HG03103 (cell line): ENCODE results near the gene TOB1.

Experiments used
- ATAC-seq: cut with Tn5 transposase; IDR thresholded peaks from one replicate; pipeline ENCODE4 v1.9.1; 2021; ENCODE audit warnings: low read depth; ENCODE audit not compliant: unreplicated experiment

Gene TOB1

DNA sequence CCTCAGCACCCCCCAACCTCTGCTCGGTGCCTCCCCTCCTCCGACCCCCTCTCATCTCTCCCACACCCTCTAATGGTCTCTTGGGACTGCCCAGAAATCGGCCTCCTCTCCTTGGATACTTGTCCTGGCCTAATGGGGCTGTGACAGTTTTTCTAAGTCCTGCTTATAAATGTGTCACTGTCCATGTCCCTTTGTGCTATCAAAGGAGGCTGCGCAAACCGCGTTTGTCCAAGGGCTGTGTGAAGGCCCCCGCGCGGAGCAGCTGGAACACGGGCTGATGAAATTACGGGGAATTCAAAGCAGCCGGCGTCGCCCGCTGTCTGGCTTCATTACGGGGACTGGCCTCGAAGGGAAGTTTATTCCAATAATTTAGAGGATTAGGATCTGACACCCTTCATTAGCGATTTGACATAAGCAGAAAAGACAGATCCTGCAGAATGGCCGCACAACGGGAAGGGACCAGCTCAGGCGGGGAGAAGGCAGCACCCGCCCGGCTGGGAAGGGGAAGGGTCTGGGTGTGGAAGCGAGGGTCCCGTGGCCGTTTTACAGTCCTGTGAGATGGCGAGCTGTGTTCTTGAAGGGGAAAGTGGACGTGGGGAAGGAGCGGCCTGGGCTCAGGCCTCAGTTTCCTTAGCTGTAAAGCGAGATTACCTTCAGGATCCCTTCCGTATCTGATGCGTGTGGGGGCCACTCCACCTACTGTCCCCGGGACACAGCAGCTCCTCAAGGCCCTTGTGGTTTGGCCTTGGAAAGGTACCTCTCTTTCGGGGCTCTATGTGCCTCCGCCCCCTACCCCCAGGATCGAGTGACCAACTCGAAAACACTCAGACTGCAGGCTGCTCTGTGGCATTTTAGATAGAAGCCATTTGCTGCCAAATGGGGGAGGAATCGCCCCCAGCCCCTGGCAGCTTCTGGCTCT is 32.4 kb downstream of the TOB1 start:
- no peak for ATAC-seq

DNA sequence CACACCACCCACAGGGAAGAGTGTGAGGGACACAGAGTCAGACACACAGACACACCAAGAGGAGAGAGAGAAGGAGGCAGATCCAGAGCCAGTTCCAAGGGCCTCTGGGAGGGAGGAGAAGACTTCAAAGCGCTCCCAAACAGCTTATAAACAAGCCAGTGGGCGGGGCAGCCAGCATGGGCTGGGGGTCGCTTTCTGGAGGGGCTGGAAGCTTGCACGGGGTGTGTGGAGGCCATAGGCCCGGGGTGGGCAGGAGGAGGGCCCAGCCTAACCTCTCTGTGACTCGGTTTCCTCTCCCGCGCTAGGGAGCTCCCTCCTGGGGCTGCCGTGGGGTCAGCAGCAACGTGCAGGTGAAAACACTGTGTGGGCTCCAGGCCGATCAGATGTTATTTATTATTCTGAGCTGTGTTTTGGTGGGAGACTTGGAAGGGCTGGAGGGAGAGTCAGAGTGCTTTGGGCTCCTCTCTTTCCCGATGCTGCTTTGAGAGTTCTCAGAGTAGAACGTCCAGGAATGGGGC is 33.2 kb downstream of the TOB1 start:
- ATAC-seq, result no peak

DNA sequence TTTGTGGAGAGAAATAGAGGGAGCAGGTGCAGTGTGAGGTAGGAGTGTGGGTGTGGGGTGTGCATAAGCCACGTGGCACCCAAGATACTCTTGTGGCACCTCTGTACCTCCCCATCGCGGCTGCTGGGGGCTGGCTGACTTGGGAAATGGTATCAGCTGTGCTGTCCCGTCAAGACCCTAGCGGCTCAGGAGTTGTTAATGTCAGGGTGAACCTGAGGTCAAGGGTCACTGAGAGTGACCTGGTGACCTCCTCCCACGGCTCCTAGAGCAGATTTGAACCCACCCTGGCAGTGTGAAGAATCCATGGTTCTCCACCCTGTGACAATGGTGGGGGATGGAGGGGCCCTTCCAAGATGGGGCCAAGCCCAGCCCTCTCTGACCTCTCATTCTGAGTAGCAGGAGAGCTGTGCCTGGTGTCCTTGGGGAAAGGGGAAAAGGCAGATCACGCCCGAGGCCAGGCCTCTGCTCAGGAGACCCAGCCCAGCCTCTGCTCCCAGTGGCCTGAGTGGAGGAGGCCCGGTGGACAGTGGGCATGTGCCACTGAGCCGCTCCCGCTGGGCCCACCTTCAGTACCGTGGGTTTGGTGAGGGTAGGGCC is 33.8 kb downstream of the TOB1 start:
- no peak for ATAC-seq

DNA sequence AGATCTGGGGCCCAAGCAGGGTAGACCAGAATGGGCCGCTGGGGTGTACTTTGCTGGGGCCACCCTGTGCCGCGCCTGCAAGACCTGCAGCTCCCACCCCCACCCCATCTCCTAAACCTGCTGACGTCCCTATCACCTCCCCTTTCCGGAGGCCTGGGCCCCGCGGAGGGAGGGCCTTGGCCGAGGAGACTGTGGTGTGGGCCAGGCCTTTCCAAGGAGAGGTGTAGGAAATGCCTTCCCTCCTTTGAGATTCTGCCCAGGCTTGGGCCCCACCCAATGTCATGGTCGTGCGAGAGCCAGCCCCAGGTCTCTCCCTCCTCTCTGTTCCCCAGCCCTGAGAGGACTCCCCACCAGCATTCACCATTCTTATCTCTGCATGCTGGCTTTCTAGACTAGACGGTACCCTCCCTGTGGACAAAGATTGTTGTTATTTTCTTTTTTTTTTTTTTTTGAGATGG is 34.7 kb downstream of the TOB1 start:
- no peak for ATAC-seq

DNA sequence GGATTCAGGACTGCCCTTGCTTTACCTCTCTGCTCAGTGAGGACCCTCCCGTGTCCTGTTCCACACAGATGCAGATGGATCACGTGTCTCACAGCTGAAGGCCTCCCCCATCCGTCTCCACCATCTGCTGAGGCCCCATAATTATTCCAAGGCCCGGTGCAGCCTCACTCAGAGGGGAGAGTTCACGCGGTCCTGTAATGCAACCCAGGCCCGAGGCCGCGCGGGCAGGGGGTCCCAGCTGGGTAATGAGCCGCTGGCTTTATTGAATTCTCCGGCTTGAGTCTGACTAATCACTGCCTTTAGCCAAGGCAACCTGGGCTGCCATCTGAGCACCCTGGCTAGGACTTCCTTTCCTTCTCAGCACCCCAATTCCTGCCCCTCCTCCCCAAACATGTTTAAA is 35.2 kb downstream of the TOB1 start:
- ATAC-seq, result no peak

DNA sequence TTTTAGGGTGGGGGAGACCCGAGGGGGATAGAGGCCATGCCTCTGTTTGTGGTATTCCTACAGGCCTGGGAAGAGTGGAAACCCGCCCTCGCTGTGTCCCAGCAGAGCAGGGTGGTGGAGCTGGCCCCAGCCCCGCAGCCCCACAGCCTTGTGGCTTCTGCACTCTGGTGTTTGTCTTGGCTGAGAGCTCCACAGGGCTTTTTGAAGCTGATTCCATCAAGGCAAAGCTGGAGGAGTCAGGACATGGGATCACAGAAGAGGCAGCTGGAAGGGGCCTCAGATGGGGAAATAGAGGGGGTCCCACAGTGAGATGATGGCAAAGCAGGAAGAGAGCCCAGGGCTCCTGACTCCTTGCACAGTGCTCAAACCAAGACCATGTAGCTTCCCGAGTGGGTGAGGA is 35.8 kb downstream of the TOB1 start:
- ATAC-seq, result no peak

DNA sequence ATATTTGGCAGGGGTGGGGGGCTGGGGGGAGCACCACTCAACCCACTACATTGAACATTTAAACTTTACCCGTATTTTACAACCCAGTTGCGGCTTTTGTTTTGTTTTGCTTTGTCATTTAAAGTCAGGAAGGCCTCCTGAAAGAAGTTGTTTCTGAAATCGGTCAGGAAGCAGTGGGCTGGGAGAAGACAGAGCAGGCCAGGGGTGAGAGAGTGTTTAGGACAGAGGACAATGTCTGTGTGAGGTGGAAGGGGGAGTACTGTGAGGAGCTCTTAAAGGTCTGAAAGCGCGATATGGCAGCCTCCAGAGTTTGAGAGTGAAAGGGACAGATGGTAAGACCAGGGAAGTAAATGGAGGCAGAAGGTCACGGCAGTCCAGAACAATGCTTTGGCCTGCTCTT is 36.8 kb downstream of the TOB1 start:
- ATAC-seq, result no peak

DNA sequence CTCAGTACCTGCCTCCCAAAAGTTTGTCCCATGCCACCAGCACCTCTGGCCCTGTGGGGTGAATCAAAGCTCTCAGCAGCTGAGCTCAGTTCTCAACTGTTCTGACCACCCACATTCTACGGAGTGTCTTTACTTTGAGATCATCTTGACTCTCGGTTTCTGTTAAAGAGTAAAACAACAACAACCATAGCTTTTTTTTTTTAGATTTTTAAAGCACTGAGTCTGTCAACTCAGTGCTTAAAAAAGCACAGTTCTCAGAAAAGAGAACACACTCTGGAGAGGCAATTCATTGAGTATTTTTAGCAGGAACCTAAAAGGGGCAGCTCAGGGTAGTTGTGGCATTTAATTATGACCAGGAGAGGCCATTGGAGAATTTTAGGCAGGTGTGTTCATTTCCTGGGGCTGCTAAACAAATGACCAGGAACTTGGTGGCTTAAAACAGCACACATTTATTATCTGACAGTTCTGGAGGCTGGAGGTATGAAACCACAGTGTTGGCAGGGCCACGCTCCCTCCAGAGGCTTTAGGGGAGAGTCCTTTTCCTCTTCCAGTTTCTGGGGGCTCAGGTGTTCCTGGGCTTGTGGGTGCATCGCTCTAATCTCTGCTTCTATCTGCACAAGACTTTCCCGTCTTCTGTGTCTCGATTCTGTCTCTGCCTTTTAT is 37.5 kb downstream of the TOB1 start:
- ATAC-seq, result no peak

DNA sequence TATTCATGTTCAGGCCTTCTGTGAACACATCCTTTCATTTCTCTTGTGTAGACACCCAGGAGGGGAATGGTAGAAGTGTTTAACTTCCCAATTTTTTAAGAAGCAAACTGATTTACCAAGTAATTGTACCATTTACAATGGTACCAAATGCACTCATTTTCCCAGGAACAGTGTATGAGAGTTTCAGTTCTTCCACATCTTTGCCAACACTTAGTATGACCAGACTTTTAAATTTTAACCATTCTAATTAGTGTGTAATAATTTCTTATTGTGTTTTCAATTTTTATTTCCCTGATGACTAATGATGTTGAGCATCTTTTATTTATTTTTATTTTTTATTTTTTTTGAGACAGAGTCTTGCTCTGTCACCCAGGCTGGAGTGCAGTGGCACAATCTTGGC is 41.0 kb downstream of the TOB1 start:
- no peak for ATAC-seq

DNA sequence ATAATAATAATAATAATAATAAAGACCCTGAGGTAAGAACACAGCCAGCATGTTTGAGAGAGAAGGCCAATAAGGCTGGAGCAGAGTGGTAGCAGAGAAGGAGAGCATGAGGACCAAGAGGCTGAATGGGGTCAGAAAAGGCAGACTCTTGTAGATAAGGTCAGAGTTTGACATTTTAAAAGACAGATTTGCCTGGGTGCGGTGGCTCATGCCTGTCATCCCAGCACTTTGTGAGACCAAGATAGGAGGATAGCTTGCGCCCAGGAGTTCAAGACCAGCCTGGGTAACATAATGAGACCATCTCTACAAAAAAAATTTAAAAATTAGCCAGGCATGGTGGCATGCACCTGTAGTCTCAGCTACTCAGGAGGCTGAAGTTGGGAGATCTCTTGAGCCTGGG is 41.7 kb downstream of the TOB1 start:
- ATAC-seq, result no peak

DNA sequence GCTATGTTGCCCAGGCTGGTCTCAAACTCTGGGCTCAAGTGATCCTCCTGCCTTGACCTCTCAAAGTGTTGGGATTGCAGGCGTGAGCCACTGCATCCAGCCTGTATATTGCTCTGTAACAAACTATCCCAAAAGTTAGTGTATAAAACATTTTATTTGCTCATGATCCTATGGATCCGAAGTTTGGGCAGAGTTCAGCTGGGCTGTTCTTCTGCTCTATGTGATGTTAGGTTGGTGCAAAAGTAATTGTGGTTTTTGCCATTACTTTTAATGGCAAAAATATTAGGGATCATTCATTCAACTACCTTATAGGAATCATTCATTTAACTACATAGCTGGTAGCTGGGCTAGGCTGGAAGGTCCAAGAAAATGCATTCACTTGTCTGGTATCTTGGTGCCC is 43.6 kb downstream of the TOB1 start:
- no peak for ATAC-seq

DNA sequence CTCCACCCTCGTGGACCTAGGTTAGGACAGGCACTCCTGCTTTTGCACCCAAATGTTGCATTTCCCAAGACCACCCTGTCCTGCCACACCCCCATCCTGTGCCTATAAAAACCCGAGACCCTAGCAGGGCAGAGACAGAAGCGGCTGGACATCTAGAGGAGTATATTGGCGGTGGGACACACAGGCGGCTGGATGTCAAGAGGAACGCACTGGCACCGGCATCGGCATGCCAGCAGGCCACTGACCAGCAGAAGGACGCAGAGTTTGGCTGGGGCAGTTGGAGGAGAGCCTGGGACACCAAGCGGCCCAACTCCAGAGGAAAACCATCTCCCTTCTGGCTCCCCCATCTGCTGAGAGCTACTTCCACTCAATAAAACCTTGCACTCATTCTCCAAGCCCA is 45.5 kb downstream of the TOB1 start:
- ATAC-seq, result no peak

DNA sequence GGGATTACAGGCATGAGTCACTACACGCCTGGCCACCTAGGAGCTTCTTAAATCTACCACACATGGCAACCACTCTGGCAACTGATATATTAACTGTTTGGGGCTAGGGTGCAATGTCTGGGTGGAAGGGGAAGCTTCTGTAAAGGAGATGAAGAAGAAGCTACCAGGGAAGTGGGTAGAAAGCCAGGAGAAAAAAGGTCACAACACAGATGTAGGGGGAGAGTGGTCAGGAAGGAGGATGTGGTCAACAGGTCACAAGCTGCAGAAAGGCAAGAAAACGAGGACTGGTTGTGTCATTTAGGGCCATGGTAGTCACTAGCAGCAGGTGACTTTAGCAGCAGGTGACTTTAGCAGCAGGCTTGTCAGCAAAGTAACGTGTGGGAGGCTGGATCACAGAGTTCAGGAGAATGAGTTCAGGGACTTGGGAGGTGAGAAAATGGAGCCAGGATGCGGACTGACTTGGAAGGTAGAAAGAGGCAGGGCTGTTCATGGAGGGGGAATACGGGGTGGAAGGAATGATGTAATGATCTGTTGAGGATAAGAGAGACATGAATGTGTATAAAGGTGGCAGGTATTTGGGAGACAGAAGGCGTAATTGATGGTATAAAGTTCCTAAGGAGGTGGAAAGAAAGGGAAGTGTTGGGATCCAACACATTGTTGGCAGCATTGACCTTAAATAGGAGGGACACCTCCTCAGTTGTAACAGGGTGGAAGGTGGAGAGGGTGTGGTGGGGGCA is 47.1 kb downstream of the TOB1 start:
- ATAC-seq, result no peak

DNA sequence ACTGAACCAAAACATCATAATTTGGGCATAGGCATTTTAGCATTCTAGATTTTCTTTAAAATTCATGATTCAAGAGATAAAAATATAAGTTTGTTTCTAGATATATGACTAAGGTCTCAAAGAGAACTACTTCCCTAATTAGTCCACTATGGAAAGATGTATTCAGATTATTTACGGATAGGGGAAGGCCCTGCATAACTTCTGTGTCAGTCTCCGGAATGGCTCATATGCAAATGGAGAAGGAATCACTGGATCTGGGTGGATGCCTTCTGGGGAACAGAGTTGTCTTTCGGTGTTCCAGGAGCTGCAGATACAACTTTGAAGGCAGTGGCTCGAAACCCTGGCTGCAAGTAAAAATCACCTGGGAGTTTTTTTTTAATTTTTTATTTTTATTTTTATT is 47.9 kb downstream of the TOB1 start:
- no peak for ATAC-seq

DNA sequence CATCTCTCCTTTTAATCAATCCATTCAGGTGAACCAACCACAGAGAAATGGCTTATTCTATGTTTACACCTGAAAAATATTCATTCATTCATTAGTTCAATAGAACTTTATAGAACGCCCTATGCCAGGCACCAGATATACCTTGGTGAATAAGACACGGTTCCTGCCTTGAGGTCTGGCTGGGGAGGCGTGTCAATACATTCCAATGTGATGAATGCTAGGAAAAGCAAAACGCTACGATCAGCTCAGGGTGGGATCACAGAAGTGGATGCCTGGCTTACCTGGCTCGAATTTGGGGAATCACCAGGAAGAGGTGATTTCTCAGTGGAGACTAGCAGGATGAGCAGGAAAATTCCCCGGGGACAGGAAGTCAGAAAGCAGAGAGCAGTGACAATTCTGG is 48.3 kb downstream of the TOB1 start:
- ATAC-seq, result no peak

DNA sequence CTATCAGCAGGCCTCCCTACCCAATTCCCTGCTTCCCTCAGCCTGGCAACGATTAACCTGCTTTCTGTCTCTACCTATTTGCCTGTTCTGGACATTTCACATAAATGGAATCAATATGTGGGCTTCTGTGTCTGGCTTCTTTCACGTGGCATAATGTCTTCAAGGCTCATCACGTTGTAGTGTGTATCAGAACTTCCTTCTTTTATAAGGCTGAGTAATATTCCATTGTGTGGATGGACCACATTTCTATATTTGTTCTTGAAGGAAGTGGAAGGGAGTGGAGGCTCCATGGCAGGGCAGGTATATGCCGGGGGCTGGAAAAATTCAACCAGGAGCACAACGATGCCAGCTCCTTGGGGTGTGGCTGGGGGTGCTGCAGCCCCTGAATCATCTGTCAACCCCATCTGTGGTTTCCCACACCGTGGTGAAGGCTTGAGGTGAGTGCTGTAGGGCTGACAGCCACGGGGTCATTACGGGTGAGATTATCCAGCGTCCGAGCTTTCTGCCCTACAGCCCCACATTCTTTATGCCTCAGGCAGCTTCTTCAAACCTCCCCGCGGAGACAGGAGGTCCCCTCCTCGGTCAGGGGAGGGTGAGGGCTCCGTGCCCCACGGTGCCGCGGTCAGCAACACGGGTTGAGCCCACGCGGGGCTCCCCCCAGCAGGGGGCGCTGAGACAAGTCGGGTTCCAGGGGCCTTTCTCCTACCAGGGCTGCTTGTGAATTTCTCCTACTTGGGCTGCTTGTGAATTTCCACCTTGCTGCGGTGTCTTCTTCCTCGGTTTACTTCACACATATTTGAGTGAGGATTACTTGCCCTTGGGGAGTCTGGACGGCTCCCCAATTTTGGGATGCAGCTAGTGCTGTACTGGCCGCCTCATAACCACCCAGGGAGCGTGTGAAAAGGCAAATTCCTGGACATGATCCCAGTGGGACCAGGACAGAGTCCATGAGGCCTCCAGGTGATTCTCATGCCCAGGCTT is 49.1 kb downstream of the TOB1 start:
- no peak for ATAC-seq

DNA sequence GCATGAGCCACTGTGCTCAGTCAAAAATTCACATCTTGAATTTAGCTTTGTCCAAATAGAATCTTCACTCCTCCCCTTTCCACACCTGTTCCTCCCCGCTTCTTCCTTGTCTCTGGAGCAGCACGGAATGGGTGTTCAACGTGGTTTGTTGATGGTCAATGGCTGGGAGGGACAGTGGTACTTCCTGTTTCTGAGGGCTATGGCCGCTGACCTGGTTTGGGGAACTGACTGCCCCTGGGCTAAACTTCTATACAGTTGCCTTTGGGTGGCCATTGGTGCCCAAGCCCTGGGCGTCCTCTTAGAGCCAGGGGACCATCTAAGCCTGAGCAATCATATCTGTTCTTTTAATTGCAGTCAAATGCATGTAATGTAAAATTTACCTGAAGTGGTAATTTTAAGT is 49.9 kb downstream of the TOB1 start:
- ATAC-seq, result no peak

DNA sequence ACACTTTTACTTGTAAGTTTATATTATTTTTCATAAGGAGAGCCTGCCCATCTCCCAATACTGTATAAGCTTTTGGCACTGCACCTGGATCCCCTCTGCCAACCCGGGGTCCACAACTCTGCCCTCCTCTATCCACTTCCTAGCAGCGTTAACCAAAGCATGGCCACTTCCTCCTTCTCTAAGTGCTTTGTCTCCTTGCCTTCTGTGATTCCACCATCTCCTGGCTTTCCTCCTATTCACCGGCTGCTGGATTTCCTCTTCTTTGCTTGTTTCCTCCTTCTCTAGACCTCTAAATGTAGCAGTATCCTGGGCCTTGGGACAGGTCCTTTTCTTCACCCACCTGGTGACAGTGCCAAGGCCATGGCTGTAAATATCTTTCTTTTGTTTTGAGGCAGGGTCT is 50.8 kb downstream of the TOB1 start:
- no peak for ATAC-seq

DNA sequence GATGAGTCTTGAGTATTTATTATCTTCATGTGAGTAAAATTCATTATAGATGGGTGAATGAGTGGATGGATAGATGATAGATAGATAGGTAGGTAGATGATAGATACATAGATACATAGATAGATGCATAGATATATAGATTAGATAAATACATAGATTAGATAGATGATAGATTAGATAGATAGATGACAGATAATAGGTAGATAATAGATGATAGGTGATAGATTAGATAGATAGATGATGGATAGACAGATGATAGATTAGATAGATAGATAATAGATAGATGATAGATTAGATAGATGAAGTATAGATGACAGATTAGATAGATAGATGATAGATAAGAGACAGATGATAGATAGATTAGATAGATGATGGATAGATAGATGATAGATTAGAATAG is 52.6 kb downstream of the TOB1 start:
- ATAC-seq, result no peak
